Erythroblast (primary cell): ENCODE data around the gene XG.

Source experiments
- GATA1 ChIP-seq: IDR thresholded peaks from 2 replicates; pipeline ENCODE4 v1.6.1; 2011; ENCODE audit warnings: low read depth, mild to moderate bottlenecking, control low read depth, low read length, moderate library complexity
- POLR2A ChIP-seq: IDR thresholded peaks from 2 replicates; pipeline ENCODE4 v1.6.1; 2011; ENCODE audit warnings: mild to moderate bottlenecking, low read length

- TF ChIP-seq POLR2A (no peak), GATA1 (no peak)
Measured at GRCh38 chrX:2717312-2717711, 34.5 kb upstream of the XG start.
